B cell (primary cell): ENCODE data around the gene TRUB1.

Experiments
- CTCF ChIP-seq: fragments of 200-600 bp; IDR thresholded peaks from one replicate; pipeline ENCODE4 v1.8.0; 2022; ENCODE audit warnings: antibody characterized with exemption, mild to moderate bottlenecking
- EZH2 ChIP-seq: IDR thresholded peaks from 2 replicates; pipeline ENCODE4 v1.6.1; 2012; ENCODE audit warnings: borderline replicate concordance, low read depth, mild to moderate bottlenecking, moderate library complexity, low read length; ENCODE audit not compliant: insufficient read depth, poor library complexity, severe bottlenecking

DNA sequence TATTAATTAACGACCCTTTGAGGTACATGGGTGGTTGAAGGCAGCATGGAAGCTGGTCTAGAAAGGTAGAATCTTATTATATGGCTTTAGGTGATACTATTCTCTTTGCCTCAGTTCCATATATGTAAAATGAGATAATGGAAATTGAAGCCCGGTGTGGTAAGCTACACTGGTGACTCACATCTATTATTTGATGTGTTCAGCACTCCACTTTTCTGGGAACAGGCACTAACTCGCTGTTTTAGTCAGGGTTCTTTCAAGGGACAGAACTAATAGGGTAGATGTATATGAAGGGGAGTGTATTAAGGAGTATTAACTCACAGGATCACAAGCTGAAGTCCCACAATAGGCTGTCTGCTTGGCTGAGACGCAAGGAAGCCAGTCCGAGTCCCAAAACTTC is 4.4 kb upstream of the TRUB1 start:
- TF ChIP-seq CTCF (no peak), EZH2 (no peak)
